GM20000 (cell line): ENCODE measurements around the gene NNAT.
A peak's percentile ranks its signal among the peaks of the same experiment; 100 is the strongest.

Source experiments
- DNase-seq: peaks from one replicate; pipeline ENCODE4 v3.0.0; 2012; ENCODE audit warnings: low spot score
- TF ChIP-seq, protein P1 (sequence below): IDR thresholded peaks from 2 replicates; pipeline ENCODE4 v1.5.1; 2012; ENCODE audit warnings: mild to moderate bottlenecking, control low read depth; ENCODE audit errors: extremely low read depth, missing control alignments

The NNAT gene

DNA sequence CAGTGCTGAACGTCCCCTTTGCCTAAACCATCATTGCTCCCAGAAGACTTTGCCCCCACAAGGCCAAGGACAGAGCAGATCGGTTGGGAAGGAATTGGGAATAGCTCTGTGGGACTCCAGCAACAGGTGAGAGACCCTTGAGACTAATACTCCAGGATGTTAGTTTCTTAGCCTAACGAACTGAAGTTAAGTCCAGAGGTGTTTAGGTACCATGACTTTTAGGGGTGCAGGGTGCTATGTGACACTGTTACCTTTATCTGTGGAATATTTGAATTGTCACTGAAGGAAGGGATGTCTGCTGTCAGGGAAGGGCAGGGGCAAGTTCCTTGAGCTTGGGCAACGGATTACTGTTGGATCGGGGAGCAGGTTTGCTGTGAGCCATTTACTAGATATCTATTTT is 4.8 kb downstream of the NNAT start:
- DNase-seq: no peak
- TF ChIP-seq, protein P1, sequence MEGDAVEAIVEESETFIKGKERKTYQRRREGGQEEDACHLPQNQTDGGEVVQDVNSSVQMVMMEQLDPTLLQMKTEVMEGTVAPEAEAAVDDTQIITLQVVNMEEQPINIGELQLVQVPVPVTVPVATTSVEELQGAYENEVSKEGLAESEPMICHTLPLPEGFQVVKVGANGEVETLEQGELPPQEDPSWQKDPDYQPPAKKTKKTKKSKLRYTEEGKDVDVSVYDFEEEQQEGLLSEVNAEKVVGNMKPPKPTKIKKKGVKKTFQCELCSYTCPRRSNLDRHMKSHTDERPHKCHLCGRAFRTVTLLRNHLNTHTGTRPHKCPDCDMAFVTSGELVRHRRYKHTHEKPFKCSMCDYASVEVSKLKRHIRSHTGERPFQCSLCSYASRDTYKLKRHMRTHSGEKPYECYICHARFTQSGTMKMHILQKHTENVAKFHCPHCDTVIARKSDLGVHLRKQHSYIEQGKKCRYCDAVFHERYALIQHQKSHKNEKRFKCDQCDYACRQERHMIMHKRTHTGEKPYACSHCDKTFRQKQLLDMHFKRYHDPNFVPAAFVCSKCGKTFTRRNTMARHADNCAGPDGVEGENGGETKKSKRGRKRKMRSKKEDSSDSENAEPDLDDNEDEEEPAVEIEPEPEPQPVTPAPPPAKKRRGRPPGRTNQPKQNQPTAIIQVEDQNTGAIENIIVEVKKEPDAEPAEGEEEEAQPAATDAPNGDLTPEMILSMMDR: no peak

DNA sequence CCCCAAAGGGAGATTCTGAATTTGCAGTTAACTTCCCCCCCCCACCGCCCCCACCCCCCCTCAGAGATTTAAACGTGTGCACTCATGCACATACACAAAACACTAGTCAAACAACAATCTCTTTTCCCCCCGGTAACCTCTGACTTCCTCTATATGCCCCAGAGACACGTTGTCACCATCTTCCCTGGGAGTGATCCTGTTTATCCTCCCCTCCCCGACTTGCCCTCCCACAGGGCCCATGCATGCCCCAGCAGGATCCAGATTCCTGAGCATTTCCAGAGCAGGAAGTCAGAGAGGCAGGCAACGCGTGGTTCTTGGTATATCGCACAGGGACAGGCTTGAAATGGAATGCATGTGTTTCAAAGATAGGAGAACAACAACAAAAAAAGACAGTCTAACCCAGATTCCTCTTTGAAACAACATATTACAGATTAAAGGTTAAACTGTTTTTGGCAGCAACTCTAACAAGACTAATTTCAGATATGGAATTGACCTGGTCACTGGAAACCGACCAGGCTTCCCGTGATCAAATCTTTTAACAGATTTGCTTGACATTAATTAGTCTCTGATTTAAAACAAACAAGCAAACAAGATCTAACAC is 5.3 kb downstream of the NNAT start:
- TF ChIP-seq, protein P1: no peak
- DNase-seq: peak; percentile 48

DNA sequence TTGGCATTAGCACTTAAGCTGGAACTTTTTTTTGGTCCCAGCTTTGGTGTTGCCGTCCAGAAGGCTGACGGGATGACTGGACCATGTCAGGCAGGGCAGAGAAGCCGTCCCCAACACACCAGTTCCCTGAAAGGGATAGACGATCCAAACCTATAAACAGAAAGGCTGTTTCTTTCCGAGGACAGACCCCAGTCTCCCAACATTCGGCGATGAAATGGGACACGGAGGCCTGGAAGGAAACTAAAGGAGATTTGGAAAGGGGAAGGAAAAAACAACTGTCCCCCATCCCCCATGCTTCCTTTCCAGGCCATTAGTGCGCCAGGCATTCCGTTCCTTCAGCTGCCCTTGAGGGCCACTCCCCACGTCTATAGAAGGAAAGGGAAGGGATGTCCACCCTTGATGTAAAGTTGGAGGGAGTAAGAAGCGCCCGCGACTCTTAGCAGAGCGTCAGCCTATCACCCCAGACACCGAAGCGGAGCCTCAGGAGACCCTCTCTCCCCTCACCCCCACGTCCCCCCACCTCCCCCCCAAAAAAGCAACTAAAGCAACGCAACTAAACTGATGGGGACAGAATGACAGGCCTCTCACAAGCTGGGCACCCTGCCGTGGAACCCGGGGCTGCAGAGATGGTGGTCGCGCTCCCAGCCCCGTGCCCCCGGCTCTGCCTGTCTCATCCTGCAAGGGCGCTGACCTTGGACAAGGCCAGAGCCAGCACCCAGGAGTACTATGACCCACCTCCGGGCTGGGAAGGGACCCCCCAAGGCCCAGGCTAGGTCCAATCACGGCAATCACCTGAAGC is 6.0 kb downstream of the NNAT start:
- peak; percentile 38 for DNase-seq
- TF ChIP-seq, protein P1: no peak

DNA sequence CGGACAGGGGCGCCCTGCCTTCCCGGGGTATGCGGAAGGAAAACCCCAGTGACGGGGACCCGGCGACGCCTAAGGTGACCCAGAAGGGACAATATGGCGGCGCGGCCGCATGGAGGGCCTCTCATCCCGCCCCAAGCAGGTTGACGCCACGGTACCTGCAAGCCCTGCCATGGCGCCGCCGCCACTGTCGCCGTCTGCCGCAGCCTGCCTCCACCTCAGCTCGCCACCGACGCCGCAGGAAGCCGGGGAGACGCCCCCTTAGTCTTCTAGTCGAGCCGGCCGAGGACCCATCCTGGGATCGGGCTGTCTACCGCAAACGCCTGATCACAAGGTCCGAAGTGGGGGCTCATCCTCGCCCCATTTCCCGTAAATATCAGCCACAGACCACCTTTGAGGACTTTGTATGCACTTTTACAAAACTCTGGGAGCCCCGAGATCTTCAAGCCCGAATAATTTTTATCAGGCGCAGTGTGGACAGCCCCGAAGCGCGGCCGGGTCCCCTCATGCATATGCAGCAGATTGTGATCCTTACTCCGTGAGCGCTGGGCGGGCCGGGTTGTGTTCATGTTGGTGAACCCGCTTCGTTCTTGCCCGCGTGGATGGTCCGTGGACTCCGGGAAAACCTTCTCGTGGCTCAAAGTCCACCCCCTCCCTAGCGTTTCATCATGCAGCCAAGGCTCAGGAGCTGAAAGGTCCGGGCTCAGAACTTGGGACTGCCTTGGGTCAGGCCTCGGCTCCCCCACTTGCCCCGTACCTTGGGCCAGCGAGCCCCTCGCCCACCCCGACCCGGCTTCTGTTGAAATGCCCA is 6.8 kb downstream of the NNAT start, which contains the start of gene BLCAP:
BLCAP (minus strand) TSS at position 239 of the 808 bp plus-strand sequence. CDS start 8,702 bp downstream, outside the sequence.
- TF ChIP-seq, protein P1: no peak
- DNase-seq: peak; percentile 97

DNA sequence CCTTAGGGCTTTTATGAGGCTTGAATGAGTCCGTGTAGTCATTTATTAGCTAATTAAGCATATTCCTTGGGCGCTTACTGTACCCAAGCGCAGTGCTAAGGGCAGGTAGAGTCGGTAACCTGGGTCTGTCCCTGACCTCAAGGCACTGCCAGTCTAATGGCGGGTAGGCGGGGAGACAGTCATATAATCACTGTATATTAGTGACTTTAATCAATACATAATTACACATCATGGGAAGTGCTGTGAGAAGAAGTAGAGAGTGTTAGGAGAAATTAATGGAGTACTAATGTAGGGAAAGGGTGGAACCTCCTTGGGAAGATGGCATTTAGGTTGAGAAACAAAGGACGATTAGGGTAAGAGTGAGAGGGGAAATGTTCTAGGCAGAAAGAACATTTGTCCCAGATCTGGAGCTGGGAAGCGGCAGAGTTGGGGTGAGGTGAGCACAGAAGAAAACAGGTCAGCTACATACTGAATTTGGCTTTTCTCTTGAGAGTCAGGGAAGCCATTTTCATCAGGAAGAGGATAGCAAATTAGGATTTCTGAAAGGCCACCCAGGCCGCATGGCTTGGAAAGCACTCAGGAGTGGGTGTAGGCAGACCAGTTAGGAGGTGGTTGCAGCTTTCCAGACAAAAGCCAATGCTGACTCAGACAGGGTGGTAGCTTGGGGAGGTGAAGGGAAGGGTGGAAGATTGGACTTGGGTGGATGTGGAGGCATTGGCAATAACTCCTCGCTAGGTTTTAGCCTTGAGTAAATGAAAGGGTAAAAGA is 7.6 kb downstream of the NNAT start:
- no peak for DNase-seq
- TF ChIP-seq, protein P1: no peak

DNA sequence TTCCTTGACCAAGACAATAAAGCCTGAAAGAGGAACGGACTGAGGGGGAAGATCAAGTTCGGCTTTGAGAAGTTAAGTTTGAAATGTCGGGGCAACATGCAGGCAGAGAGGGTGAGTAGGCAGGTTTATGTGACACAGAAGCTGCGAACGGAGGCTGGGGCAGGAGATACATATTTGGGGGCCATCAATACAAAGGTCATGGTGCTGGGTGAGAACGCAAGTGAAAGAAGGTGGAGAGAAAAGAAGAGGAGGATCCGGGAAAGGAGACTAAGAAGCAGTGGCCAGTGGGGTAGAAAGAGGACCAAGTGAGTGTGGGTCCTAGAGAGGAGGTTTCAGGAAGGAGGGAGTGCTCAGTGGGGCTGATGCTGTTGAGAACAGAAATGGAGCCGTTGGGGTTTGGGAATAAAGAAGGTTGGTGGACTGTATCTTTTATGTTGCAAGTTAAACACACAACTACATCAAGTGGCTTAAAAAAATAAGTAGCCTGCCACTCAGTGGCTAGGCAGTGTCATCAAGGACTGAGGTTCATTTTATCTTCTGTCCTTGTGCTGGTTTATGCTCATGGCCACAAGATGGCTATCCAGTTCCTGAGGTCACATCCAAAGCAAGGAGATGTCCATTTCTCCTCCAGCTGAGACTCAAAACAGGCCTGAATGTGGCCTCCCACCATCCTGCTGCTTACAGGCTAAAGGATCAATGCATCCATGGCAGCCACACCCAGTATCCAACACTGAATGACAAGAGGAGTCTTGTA is 8.3 kb downstream of the NNAT start:
- no peak for DNase-seq

More for the DNA sequence above, 8.3 kb downstream of the NNAT start:
- TF ChIP-seq, protein P1: no peak
